ENCODE results near the gene BEGAIN.

BEGAIN gene

GRCh38 chr14:100552524-100553125 is 34.6 kb downstream of the BEGAIN start:
- Histone ChIP-seq H3K4me2 (ENCODE audit: low read length) (no peak overlapping the region), H3K27ac (ENCODE audit: low read depth, low read length, poor library complexity, severe bottlenecking) (no peak overlapping the region), H3K27me3 (ENCODE audit: insufficient read depth, low read length) (no peaks in the 10 kb centered on the region), H3K9ac (ENCODE audit: low read length) (no peak overlapping the region), H2AFZ (ENCODE audit: low read length) (no peak overlapping the region), H3K79me2 (ENCODE audit: insufficient read depth, low read length) (no peaks in the 10 kb centered on the region), H3K9me2 (ENCODE audit: low read depth, low read length) (no peaks in the 10 kb centered on the region), H3K36me3 (ENCODE audit: insufficient read depth, low read length) (no peaks in the 10 kb centered on the region), H3K4me3 (ENCODE audit: low read depth, low read length, poor library complexity, severe bottlenecking) (no peak overlapping the region), H3K9me3 (ENCODE audit: low read length) (no peaks in the 10 kb centered on the region), H3K4me1 (ENCODE audit: insufficient read depth, low read length, severe bottlenecking) (no peaks in the 10 kb centered on the region), H3F3A (ENCODE audit: insufficient read depth, low read length) (no peaks in the 10 kb centered on the region), H4K20me1 (ENCODE audit: insufficient read depth, low read length) (no peaks in the 10 kb centered on the region)
- TF ChIP-seq EZH2 (IDR thresholded peaks at IDR 0.05; ENCODE audit: borderline replicate concordance, low read length) (no peak), CTCF (IDR thresholded peaks at IDR 0.05; ENCODE audit: low read length) (no peak)

- TF ChIP-seq CTCF (IDR thresholded peaks at IDR 0.05; ENCODE audit: low read length): no peak
- no peak for TF ChIP-seq EZH2 (IDR thresholded peaks at IDR 0.05; ENCODE audit: borderline replicate concordance, low read length)
- Histone ChIP-seq H3K9ac (ENCODE audit: low read length) (no peak overlapping the region), H3K9me2 (ENCODE audit: low read depth, low read length) (no peaks in the 10 kb centered on the region), H3K79me2 (ENCODE audit: insufficient read depth, low read length) (no peaks in the 10 kb centered on the region), H3K4me2 (ENCODE audit: low read length) (no peak overlapping the region), H3K36me3 (ENCODE audit: insufficient read depth, low read length) (no peaks in the 10 kb centered on the region), H4K20me1 (ENCODE audit: insufficient read depth, low read length) (no peaks in the 10 kb centered on the region), H2AFZ (ENCODE audit: low read length) (no peak overlapping the region), H3K27me3 (ENCODE audit: insufficient read depth, low read length) (no peaks in the 10 kb centered on the region), H3K27ac (ENCODE audit: low read depth, low read length, poor library complexity, severe bottlenecking) (no peak overlapping the region), H3K4me3 (ENCODE audit: low read depth, low read length, poor library complexity, severe bottlenecking) (no peak overlapping the region), H3K9me3 (ENCODE audit: low read length) (no peaks in the 10 kb centered on the region), H3K4me1 (ENCODE audit: insufficient read depth, low read length, severe bottlenecking) (peaks cover under 1% of the 10 kb centered on the region), H3F3A (ENCODE audit: insufficient read depth, low read length) (no peaks in the 10 kb centered on the region)
Observed at GRCh38 chr14:100551056-100551455, 36.2 kb downstream of the BEGAIN start.

GRCh38 chr14:100549834-100550625 is 37.2 kb downstream of the BEGAIN start:
- Histone ChIP-seq H3K9ac (ENCODE audit: low read length) (no peak overlapping the region), H3K4me3 (ENCODE audit: low read depth, low read length, poor library complexity, severe bottlenecking) (no peak overlapping the region), H3K4me1 (ENCODE audit: insufficient read depth, low read length, severe bottlenecking) (peaks cover 3% of the 10 kb centered on the region), H2AFZ (ENCODE audit: low read length) (no peak overlapping the region), H3K9me3 (ENCODE audit: low read length) (no peaks in the 10 kb centered on the region), H3F3A (ENCODE audit: insufficient read depth, low read length) (no peaks in the 10 kb centered on the region), H4K20me1 (ENCODE audit: insufficient read depth, low read length) (no peaks in the 10 kb centered on the region), H3K27me3 (ENCODE audit: insufficient read depth, low read length) (no peaks in the 10 kb centered on the region), H3K36me3 (ENCODE audit: insufficient read depth, low read length) (no peaks in the 10 kb centered on the region), H3K4me2 (ENCODE audit: low read length) (no peak overlapping the region), H3K27ac (ENCODE audit: low read depth, low read length, poor library complexity, severe bottlenecking) (no peak overlapping the region), H3K9me2 (ENCODE audit: low read depth, low read length) (no peaks in the 10 kb centered on the region), H3K79me2 (ENCODE audit: insufficient read depth, low read length) (no peaks in the 10 kb centered on the region)
- no peak for TF ChIP-seq EZH2 (IDR thresholded peaks at IDR 0.05; ENCODE audit: borderline replicate concordance, low read length)
- TF ChIP-seq CTCF (IDR thresholded peaks at IDR 0.05; ENCODE audit: low read length): no peak

Measured in OCI-LY1 (cell line).